GM19023 (cell line): ENCODE measurements around the gene DOK3.
"Not testable (repeated sequence)": the region's sequence is repeated elsewhere in the genome, so short reads cannot be mapped to it uniquely, and the experiment has no call there.

ENCODE experiments used
- ATAC-seq: cut with Tn5 transposase; IDR thresholded peaks from one replicate; pipeline ENCODE4 v1.9.1; 2021; ENCODE audit warnings: mild to moderate bottlenecking, moderate library complexity; ENCODE audit not compliant: unreplicated experiment

DOK3 gene

DNA sequence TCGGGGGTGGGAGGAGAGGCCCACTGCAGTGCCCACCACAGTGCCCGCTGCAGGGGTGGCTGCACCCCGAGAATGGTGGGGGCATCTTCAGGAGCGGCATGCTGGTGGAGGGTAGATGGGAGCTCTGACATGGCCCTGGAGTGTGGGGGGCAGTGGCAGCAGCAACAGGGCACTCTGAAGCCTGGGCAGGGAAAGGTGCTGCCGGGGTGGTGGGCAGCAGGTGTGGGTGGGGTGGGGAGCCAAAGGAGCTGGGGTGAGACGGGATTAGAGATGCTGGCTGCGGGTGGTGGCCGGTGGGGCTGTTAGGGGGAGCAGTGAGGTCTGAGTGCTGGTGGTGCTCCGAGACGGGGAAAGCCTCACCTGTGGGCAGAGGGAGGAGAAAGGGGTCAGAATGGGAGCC, 26.8 kb upstream of the DOK3 start:
- ATAC-seq, result no peak

DNA sequence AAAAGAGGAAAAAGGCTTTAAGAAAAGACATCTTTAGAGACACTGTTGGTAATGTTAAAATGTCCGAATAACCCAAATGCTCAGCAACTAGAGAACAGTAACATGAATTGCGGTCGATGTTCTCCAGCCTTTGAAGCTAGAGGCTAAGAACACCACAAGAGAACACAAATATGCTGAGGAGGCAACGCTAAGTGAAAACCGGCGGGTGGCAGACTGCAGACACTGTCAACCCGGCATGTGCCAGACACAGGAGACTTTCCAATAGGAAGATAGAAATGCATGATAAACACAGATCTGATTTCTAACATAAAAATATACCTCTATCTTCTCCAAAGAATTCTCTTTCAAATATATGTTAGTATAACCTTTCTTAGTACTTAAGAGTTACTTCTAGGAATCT, 25.5 kb upstream of the DOK3 start:
- no peak for ATAC-seq

DNA sequence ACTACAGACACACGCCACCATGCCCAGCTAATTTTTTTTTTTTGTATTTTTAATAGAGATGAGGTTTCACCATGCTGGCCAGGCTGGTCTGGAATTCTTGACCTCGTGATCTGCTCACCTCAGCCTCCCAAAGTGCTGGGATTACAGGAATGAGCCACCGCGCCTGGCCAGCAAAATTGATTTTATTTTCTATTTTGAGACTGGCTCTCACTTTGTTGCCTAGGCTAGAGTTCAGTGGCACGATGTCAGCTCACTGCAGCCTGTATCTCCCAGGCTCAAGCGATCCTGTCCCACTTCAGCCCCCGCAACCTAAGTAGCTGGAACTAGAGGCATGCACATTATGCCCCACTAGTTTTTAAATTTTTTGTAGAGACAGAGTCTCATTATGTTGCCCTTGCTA, 24.8 kb upstream of the DOK3 start:
- ATAC-seq, result not testable (repeated sequence)

DNA sequence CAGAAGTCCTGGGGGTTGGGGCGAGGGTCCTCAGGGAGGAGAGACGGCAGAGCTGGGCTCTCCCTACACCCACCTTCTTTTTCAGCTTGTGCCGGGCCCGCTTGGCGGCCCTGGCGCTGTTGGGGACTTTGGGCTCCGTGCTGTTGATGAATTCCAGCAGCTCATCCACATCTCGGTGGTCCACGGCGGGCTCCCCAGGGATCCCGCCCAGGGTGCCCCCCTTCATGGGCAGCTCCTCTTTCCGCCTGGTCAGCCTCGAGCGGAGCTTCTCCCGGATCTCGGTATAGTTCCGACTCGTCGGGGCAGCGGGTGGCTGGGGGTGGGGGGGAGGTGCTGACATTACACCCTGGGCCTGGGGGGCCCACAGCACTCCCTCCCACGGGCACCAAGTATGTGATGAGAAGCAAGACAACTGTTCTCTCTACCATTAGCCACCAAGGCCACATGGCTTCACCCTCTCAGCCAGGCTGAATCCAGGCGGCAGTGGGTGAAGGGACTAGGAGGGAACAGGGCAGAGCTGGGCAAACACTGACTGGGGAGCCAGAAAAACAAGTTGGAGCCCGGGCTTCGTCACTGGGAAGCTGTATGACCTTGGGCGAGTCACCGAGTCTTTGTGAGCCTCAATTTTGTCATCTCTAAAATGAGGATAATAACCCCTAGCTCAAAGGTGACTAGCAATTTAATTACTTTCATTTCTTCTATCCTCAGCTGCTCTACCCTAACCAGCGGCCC, 21.7 kb upstream of the DOK3 start:
- no peak for ATAC-seq

DNA sequence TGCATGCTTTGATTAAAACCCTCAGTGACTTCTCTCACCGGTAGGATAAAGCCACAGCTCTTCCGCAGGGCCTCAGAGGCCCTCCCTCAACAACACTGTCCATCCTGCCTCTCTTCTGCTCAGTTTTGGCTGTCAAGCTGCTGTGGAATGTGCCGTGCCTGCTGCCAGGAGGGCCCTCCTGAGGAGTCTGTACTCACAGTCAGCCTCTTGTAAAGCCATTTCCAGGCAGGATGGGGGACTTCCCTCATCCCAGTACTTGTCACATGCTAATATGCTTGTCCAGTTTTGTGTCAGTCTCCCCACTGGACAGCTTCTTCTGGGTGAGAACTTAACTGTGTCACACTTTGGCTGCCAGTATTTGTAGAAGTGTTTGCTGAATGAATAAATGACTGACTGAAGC, 21.0 kb upstream of the DOK3 start:
- no peak for ATAC-seq

DNA sequence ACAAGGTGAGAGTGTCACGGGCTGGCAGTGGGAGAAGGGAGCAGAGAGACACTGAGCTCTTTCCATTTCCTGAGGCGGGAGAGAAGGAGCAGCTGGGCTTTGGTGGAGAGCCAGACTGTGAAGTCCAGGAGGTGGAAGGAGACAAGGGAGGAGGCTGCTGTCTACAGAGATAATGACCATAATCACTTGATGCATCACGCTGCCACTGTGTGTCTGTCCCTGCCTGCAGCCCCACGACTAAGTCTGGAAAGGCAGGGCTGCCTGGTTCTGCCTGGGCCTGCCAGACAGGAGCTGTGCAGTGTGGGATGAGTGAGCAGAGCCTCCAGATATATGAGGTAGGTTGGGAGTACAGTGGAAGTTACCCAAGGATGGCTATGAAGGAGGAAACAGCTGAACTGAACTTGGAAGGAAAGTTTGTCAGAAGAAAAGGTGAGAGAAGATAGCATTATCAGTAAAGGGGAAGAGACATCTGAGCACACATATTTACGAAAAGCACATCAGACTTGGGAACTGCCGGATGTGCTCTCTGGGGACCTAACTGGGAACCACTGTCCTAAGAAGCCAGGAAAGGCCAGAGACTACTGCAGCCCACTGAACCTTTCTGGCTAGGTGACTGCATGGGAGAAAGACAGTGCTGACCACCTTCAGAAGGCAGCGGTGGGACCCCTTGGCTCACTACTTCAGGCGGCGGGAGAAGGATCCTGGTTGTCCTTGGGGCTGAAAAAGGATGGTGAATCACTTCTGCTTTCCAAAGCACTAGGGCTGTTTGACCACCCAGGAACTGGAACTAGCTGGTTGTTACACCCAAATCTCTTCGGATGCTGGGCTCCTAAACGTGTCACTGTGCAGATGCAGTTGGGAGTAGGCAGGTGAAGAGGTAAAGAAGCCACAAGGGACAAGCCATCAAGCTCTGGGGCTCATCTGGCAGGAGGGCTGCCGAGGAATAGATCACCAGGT, 19.9 kb upstream of the DOK3 start:
- no peak for ATAC-seq

DNA sequence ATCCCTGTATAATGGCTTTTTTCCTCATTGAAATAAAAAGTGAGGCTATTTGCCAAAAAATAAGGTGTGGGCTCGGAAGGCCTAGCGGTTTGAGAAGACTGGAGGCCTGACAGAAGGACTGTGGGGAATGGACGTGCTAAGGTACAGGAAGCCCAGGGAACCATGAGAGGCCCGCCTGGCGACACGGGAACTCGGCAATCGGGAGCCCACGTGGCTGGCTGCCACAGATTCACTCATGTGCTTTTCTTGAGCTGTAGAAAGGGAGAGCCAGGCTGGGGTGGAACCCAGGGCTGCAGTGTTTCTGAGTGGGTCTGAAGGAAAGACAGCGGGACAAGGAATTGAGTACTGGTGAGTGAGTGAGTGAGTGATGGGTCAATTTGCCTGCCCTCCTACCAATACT, 19.0 kb upstream of the DOK3 start:
- no peak for ATAC-seq

DNA sequence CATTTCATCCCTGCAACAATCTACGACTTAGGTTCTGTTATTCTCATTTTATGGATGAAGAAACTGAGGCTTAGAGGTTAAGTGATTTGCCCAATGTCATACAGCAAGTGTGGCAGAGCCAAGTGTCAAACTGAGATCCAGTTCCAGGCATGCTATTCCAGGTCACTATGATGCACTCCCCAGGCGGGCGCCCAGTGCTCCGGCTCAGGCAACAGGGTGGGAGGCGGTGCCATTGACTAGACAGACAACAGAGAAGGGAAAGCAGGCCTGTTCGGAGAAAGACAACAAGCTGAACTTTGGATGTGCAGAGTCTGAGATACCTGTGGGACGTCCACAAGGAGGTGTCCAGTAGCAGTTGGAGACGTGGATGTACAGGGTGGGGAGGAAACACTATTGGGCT, 18.0 kb upstream of the DOK3 start:
- no peak for ATAC-seq

DNA sequence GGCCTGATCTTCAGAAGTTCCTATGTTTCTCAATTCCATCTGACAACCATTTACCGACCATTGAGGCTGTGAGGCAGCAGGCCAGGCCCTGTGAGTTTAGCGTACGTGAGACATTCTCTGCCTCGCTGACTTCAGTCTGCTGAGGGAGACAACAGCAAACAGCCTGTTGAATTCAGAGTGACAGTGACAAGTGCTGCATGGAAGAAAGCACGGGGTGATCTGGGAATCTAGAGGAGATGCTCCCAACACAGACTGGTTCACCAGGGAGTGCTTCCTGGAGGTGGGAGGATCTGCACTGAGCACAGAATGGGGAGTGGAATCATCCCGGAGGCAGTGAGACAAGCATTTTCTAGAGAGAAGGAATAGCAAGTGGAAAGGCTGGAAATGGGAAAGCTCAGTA, 17.2 kb upstream of the DOK3 start:
- ATAC-seq, result no peak

DNA sequence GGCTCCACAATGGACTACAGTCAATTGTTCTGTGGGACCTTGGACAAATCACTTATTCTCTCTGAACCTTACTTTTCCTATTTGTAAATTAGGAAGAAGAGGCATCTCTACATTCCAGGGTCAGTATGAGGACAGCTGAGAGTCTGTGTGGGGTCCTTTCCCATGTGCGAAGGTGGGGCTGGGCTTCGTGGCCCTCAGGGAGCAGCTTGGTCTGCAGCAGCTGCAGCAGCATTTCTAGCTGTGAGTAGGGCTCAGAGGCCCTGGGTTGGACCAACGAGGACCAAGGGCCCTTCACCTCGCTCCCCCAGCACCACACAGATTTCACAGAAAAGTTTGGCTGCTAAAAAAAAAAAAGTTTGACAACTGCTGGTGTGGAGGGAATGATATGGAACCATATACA, 16.6 kb upstream of the DOK3 start:
- ATAC-seq, result no peak

DNA sequence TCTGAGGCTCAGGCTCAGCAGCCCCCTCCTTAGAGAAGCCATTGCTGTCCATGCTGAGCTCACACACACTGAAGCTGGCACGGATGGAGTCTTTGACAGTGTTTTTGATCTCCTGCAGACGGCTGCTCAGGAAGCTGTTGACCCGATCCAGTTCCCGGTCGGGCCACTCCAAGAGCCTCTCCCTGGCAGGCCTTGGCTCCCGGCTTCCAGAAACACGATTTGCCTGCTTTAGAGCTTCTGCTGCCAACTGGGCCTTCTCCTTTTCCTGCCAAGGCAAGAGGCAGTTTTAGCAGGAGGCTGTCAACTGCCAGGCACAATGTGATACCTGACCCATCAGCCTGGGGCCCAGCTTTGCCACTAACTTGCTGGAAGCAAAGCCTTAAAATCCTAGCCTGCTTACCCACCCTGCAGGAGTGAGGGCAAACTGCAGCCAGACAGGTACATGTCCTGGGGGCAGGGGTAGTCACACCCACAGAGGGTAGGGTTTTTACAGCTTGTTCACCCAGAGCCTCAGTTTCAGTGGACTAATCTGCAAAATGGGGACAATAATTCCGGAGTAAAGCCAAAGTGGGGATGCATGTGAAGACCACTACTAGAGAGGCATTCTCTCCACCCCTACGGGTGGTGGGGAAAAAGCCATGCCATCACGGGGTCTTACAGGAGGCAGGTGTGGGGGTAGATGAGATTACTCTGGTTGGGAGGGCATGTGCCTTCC, 15.5 kb upstream of the DOK3 start:
- no peak for ATAC-seq

DNA sequence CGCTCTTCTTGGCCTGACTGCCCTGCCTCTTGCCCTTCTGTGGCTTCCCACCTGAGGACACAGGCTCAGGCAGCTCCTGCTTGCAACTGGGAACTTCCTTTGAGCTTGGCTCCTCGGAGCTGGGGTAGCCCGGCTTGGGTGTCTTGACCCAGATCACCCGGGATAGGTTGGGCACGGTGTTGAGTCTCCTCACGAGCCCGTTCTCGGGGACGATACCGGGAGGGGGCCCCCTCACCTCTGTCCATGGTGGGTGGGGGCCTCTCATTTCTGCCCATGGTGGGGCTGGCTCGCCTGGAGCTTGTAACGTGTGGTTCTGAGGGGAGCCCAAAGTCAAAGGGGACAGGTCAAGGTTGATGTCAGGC, 14.9 kb upstream of the DOK3 start:
- ATAC-seq, result no peak

DNA sequence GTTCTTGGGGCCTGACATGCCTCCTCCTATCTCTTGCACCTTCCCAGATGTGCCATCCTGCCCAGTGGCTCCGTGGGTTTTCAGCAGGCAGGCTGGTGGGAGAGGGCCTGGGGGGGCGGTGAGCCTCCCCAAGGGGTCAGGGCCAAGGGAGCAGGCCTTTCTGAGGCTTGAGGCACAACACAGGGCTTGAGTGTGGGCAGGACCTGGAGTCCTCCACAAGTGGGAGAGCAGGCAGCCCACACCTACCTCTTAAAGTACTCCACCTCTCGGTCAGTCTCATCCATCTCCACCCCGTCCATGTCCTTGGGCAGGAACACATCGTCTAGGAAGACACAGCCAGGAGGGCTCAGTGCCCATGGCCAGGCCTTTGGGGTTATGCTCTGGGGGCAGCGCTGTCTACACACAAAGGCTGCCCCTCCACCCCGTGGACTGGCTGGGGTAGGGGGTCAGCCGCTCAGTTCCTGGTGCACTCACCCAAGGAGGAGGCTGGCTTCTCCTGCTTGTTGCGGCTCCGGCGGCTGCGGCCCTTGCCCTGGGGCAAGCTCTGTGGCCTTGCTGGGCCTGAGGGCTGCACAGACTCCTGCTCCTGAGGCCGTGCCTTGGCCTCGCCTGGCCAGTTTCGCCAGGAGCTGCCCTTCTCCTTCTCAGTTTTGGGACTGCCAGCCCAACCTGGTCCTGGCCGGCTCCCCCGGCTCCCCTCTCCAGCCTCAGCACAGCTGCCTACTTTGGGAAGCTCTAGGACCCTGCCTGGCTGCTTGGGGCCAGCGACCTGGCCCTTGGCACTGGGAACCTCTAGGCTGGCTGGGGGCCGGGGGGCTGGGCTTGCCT, 14.3 kb upstream of the DOK3 start:
- no peak for ATAC-seq

DNA sequence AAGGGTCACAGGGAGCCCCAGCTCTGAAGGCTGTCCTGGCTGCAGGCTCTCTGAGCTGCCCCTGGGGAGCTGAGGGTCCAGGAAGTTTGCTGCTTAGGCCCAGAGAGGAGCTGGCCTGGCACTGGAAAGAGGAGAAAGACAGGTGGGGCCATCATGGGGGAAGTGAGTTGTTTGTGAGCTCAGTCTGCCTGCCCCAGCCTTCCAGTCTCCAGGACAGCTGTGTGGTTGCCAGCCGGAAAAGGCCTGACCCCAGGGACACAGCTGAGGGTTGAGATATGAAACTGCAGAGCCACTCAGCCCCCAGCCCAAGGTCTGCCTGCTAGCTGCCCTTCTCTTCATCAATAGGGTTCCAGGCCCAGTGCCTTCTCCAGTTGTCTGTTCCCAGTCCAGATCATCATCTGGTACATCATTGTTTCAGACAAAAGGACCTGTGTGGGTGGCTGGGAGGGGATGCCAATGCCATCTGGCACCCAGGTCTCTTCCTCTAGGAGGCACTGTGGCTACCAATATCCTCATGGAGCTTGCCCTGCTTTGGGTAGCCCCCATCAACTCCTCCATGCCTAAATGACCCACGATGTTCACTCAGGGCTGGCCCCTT, 11.4 kb upstream of the DOK3 start:
- ATAC-seq, result no peak

DNA sequence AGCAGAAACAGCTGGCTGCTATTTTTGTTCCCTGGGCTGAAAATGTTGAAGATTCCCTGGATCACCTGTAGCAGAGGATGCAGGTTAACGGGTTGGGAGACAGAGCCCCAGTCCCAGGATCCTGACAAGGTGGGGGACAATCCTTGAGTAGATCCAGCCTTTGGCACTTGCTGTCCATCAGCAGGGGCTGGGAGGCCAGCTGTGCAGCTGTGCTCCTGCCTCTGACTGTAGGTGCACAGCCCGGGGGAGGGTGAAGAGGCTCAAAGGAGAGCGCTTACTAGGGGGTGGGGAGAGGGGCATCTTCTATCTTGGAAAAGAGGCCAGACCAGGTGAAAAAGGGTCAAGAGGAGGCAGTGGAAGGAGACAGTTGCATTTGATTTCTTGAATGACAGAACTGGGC, 10.6 kb upstream of the DOK3 start:
- ATAC-seq, result no peak

DNA sequence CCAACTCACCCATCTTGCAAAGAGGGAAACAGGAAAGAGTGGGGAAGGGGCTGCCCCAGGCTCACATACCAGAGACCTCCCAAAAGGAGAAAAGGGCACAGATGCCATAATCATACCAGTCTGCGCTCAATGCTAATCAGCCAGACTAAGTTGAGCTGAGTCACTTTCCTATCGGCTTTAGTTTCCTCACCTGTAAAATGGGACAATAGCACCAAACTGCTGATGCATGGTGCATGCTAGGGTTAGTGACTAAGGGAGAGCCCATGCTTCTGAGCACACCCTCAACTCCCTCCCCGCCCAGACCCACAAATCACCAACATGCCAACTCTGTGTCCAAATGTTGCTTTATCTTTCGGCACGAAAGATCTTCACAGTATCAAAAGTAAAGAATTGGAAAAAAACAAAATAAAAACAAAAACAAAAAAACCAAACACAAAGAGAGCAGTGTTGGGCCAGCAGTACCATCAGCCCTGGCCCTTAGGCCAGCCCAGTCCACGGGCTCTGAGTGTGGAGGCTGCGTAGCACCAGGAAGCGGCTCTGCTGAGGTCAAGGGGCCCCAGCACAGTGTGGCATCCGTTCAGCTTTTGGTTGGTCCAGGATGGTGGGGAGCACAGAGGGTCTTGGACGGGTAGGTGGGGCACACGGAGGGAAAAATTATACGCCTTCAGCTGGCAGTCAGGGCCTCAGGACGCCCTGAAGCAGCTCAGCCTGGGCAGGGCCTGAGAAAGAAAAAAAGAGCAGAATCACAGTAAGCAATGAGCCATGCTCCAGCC, 10.0 kb upstream of the DOK3 start:
- no peak for ATAC-seq

DNA sequence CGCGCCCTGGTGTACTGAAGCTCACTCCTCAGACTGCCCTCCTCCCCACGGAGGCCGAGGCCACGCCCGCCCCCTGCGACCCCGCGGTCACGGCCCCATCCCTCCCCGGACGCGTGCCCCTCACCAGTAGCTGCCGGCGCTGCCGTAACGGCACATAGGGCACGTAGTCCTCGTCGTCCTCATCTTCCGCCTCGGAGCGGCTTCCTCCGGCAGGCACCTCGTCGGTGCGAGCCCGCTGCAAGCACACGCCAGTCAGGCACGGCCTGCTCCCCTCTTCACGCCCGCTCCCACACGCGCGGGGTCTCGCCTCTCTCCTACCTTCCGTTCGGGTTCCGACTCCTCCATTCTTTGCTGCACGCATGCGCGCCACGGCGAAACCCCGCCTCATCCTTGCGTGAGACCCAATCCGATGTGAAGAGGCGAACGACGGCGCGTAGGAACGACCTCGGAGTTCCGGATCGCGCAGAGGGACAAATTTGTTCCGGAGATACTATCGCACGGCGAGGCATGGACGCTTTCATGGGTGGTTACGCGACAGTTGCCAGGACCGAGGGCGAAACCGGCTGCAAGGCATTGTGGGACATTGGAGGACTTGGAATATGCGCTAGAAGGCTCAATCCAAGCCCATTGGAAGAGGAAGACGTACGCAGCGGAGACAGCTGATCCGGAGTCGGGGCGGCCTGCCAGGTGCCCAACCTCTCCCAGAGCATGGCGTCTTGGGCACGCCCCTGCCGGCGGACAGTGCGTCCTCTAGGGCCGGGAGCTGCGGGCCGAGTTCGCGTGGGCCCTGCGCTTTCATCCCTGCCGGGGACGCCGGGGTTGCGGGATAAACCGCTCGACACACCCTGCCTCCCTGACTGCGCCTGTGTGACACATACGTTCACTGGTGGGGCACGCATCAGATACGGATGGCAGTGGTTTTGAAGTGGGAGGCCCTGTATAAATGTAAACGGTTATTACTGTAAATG, 7.3 kb upstream of the DOK3 start, which contains the start of gene DDX41:
TSS of gene DDX41 (minus strand) at position 361 of the 968 bp plus-strand sequence. CDS start at position 345, 16 bp downstream.
- ATAC-seq, result peak; percentile 79

DNA sequence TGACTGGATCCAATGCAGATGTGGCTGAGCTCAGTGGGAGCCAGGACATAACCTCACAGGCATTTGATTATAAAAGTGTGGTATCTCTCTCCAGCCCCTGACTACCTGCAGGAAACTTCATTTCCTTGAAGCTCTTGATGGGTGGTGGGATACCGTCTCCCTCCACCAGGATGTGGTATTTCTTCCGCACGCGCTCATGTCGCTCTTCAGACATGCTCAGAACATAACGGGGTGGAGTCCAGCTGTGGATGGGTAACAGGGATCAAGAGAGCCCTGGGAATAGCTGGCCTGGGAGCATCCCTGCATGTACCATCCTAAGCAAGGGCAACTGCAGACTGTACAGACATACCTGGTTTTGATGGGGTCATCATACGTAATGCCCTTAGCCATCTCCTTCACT, 6.0 kb upstream of the DOK3 start:
- ATAC-seq, result no peak
